IMR-90 (cell line): ENCODE data around the gene PRPS2. TPM values are rescaled to one million over a fixed set of nuclear protein-coding genes. Genes with fewer than 3 reads are reported as not detected.

Experiments
- ATAC-seq: fragments of 200-7000 bp; cut with Tn5 transposase; 2 replicates; pipeline ENCODE4 v1.9.1; 2020; ENCODE audit warnings: low read depth, mild to moderate bottlenecking, moderate library complexity
- BruUV-seq: library from RNA; stranded (reverse); fragments of 400-500 nt; replicated peaks from 2 replicates; lab custom pipeline; 2021; lab: Mats Ljungman, UMichigan
- CTCF ChIA-PET: fragments of 300-600 bp; formaldehyde crosslinking; extraction: SDS; loops from one replicate; lab custom pipeline; 2021; ENCODE audit warnings: antibody characterized with exemption; lab: Yijun Ruan, JAX
- POLR2A ChIA-PET: fragments of 300-600 bp; sonication (Branson Sonifier 250); formaldehyde crosslinking; loops from one replicate; lab custom pipeline; 2022; ENCODE audit warnings: antibody characterized with exemption; ENCODE audit not compliant: unreplicated experiment; lab: Charles Lee
- DNase-seq: peaks from one replicate; pipeline ENCODE4 v3.0.0; 2013
- H2AFZ ChIP-seq: replicated peaks from 2 replicates; pipeline ENCODE3; 2013; ENCODE audit warnings: low read length, mild to moderate bottlenecking; ENCODE audit not compliant: poor library complexity
- H2AK5ac ChIP-seq: 2 replicates; pipeline ENCODE4 v1.6.1; 2013; ENCODE audit warnings: low read depth, low read length, inconsistent platforms
- H2AK9ac ChIP-seq: replicated peaks from 2 replicates; pipeline ENCODE3; 2013; ENCODE audit warnings: mild to moderate bottlenecking, low read depth, low read length, moderate library complexity; ENCODE audit not compliant: poor library complexity
- H2BK120ac ChIP-seq: 2 replicates; pipeline ENCODE4 v1.6.1; 2013; ENCODE audit warnings: low read depth, low read length, inconsistent platforms
- H2BK15ac ChIP-seq: 3 replicates; pipeline ENCODE4 v1.6.1; 2013; ENCODE audit warnings: low read depth, low read length, inconsistent platforms
- H2BK20ac ChIP-seq: 2 replicates; pipeline ENCODE4 v1.6.1; 2013; ENCODE audit warnings: low read depth, mild to moderate bottlenecking, inconsistent platforms, low read length, moderate library complexity
- H2BK5ac ChIP-seq: 2 replicates; pipeline ENCODE4 v1.6.1; 2013; ENCODE audit warnings: mild to moderate bottlenecking, low read depth, low read length, inconsistent platforms; ENCODE audit not compliant: poor library complexity, severe bottlenecking
- H3K14ac ChIP-seq: replicated peaks from 2 replicates; pipeline ENCODE4 v1.6.1; 2013; ENCODE audit warnings: low read depth, low read length, inconsistent platforms
- H3K18ac ChIP-seq: 2 replicates; pipeline ENCODE4 v1.6.1; 2013; ENCODE audit warnings: low read depth, low read length, control low read depth
- H3K23ac ChIP-seq: 2 replicates; pipeline ENCODE4 v1.6.1; 2013; ENCODE audit warnings: low read depth, low read length, inconsistent platforms
- H3K27ac ChIP-seq: 2 replicates; pipeline ENCODE4 v1.5.1; 2013; ENCODE audit warnings: mild to moderate bottlenecking, control low read depth, low read length; ENCODE audit not compliant: insufficient read depth
- H3K27me3 ChIP-seq: 2 replicates; pipeline ENCODE4 v1.6.1; 2013; ENCODE audit warnings: low read length; ENCODE audit not compliant: control insufficient read depth, insufficient read depth
- H3K36me3 ChIP-seq: 2 replicates; pipeline ENCODE4 v1.6.1; 2013; ENCODE audit warnings: low read length, mixed read lengths; ENCODE audit not compliant: control insufficient read depth, insufficient read depth
- H3K4ac ChIP-seq: 2 replicates; pipeline ENCODE4 v1.6.1; 2013; ENCODE audit warnings: low read depth, low read length, inconsistent platforms
- H3K4me1 ChIP-seq: 2 replicates; pipeline ENCODE4 v1.6.1; 2013; ENCODE audit warnings: low read length, mixed read lengths; ENCODE audit not compliant: control insufficient read depth, insufficient read depth
- H3K4me2 ChIP-seq: 2 replicates; pipeline ENCODE4 v1.6.1; 2013; ENCODE audit warnings: low read depth, mild to moderate bottlenecking, control low read depth, low read length, moderate library complexity
- H3K4me3 ChIP-seq: 2 replicates; pipeline ENCODE4 v1.5.1; 2013; ENCODE audit warnings: low read depth, mild to moderate bottlenecking, control low read depth, low read length, moderate library complexity; ENCODE audit not compliant: insufficient read depth
- H3K56ac ChIP-seq: 2 replicates; pipeline ENCODE4 v1.6.1; 2013; ENCODE audit warnings: low read length, inconsistent platforms; ENCODE audit not compliant: insufficient read depth; ENCODE audit errors: extremely low read depth
- H3K79me1 ChIP-seq, 2 experiments: 2 replicates each; pipeline ENCODE4 v1.6.1; 2013; ENCODE audit warnings: low read length in 2 of 2, inconsistent platforms in 1 of 2, low read depth in 1 of 2
- H3K9ac ChIP-seq: 2 replicates; pipeline ENCODE4 v1.6.1; 2013; ENCODE audit warnings: low read depth, low read length, control low read depth
- H3K9me1 ChIP-seq: 2 replicates; pipeline ENCODE4 v1.6.1; 2013; ENCODE audit warnings: low read length, inconsistent platforms; ENCODE audit not compliant: insufficient read depth
- H3K9me3 ChIP-seq: 2 replicates; pipeline ENCODE4 v1.6.1; 2013; ENCODE audit warnings: low read length; ENCODE audit not compliant: control insufficient read depth, insufficient read depth
- H4K20me1 ChIP-seq: 2 replicates; pipeline ENCODE4 v1.6.1; 2013; ENCODE audit warnings: low read length, inconsistent platforms; ENCODE audit not compliant: insufficient read depth
- H4K5ac ChIP-seq: 2 replicates; pipeline ENCODE4 v1.6.1; 2013; ENCODE audit warnings: mild to moderate bottlenecking, low read depth, low read length, control low read depth
- H4K8ac ChIP-seq, 2 experiments: 2 replicates each; pipeline ENCODE4 v1.6.1; 2013; ENCODE audit warnings: low read depth in 2 of 2, low read length in 2 of 2, control low read depth in 1 of 2, inconsistent platforms in 1 of 2
- H4K91ac ChIP-seq: 2 replicates; pipeline ENCODE4 v1.6.1; 2013; ENCODE audit warnings: low read depth, low read length, inconsistent platforms; ENCODE audit not compliant: insufficient read depth
- CHD1 ChIP-seq: IDR thresholded peaks from 2 replicates; pipeline ENCODE4 v1.6.1; 2012; ENCODE audit warnings: low read depth, low read length, improper control_type of control experiment
- FOS ChIP-seq: fragments of 150-350 bp; IDR thresholded peaks from 2 replicates; pipeline ENCODE4 v1.6.1; 2016; ENCODE audit warnings: low read depth, low read length
- MAFK ChIP-seq: IDR thresholded peaks from 2 replicates; pipeline ENCODE4 v1.6.1; 2012; ENCODE audit warnings: low read depth, low read length, improper control_type of control experiment
- MAZ ChIP-seq: IDR thresholded peaks from 2 replicates; pipeline ENCODE4 v1.6.1; 2012; ENCODE audit warnings: low read depth, mild to moderate bottlenecking, low read length, improper control_type of control experiment, moderate library complexity, borderline replicate concordance
- MXI1 ChIP-seq: IDR thresholded peaks from 2 replicates; pipeline ENCODE4 v1.6.1; 2012; ENCODE audit warnings: low read depth, mild to moderate bottlenecking, low read length, moderate library complexity, borderline replicate concordance
- POLR2A ChIP-seq: IDR thresholded peaks from 2 replicates; pipeline ENCODE4 v1.6.1; 2012; ENCODE audit warnings: mild to moderate bottlenecking, low read depth, low read length
- RAD21 ChIP-seq: IDR thresholded peaks from 2 replicates; pipeline ENCODE4 v1.6.1; 2012; ENCODE audit warnings: low read length, improper control_type of control experiment
- RCOR1 ChIP-seq: IDR thresholded peaks from 2 replicates; pipeline ENCODE4 v1.6.1; 2012; ENCODE audit warnings: mild to moderate bottlenecking, low read length, improper control_type of control experiment; ENCODE audit not compliant: insufficient replicate concordance
- RFX5 ChIP-seq: IDR thresholded peaks from 2 replicates; pipeline ENCODE4 v1.8.0; 2012; ENCODE audit warnings: low read depth, mild to moderate bottlenecking, low read length, moderate library complexity
- SMC3 ChIP-seq: fragments of 150-350 bp; IDR thresholded peaks from 2 replicates; pipeline ENCODE4 v1.6.1; 2016; ENCODE audit warnings: low read depth, mild to moderate bottlenecking, antibody characterized with exemption, low read length, moderate library complexity
- WGBS, 2 experiments: methylation state at CpG; one replicate each; pipeline versions ENCODE4 v1.1.5 to v1.1.7; 2013; ENCODE audit warnings: missing lambda C conversion rate in 2 of 2; ENCODE audit not compliant: insufficient read length in 1 of 2; ENCODE audit errors: extremely low coverage in 2 of 2; 5-methylcytosine and 5-hydroxymethylcytosine counted together
- dilution Hi-C: fragments of 300-500 bp; cut with HindIII; formaldehyde crosslinking; loops from one replicate; pipeline ENCODE4 v1.14.3; 2018; ENCODE audit warnings: low sequenced_read_pairs; ENCODE audit not compliant: unreplicated experiment
- in situ Hi-C: fragments of 300-500 bp; cut with MboI; formaldehyde crosslinking; loops from 3 replicates; pipeline ENCODE4 v1.14.3; 2019; ENCODE audit warnings: low sequenced_read_pairs, inconsistent platforms, mixed read lengths
- intact Hi-C: fragments of 100-400 bp; cut with micrococcal nuclease; formaldehyde crosslinking; loops from 2 replicates; pipeline ENCODE4 v1.10.0; 2022
- polyA plus RNA-seq, 3 experiments: library from polyadenylated mRNA; depleted of rRNA; stranded (reverse); fragments of >200 nt; gene quantifications; 2 replicates each; pipeline ENCODE4 v1.2.3, GENCODE V29; 2012; ENCODE audit warnings: low replicate concordance in 1 of 3
- total RNA-seq: library from RNA; depleted of rRNA; stranded (reverse); fragments of >200 nt; gene quantifications from 2 replicates; pipeline ENCODE4 v1.2.3, GENCODE V29; 2012
- TF ChIP-seq, protein P1 (sequence below): fragments of 150-350 bp; IDR thresholded peaks from 2 replicates; pipeline ENCODE4 v1.6.1; 2017; ENCODE audit warnings: mild to moderate bottlenecking, antibody characterized with exemption, low read length, low read depth
- TF ChIP-seq, protein P2 (sequence below): conservative IDR thresholded peaks from 2 replicates; pipeline ENCODE4 v1.5.1; 2012; ENCODE audit warnings: mild to moderate bottlenecking, low read depth, low read length, improper control_type of control experiment
- TF ChIP-seq, protein P3 (sequence below): fragments of 150-350 bp; IDR thresholded peaks from 2 replicates; pipeline ENCODE4 v1.6.1; 2016; ENCODE audit warnings: low read depth, mild to moderate bottlenecking, low read length, moderate library complexity, borderline replicate concordance

PRPS2 gene
- total and polyA plus RNA-seq, 2 of the 4 experiments (the other 2 are of a cell fraction), result 20.4 to 48.0 TPM

DNA sequence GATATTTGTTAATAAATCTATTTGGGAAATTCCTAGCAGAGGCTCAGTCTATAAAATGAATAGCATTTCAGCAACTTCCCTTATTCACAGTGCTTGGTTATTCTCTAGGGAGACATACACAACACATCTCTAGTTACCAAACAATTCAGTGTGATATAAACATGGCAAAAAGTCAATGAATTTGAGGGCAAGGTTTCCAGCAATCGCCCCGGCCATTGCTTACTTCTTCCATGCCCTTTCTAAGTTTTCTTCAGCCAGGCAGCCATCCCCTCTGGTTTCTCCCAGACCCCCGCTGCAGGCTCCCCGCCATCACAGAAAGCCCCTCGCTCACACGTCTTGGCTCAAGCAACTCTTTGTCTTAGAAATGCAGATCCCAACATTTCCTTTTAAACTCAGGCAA is 80.0 kb downstream of the PRPS2 start:
- no peak for DNase-seq
- POLR2A ChIA-PET, result no interaction called here
- no CpG with 5 or more reads among the region's 6 CpGs for WGBS, 2 experiments

More for the DNA sequence above, 80.0 kb downstream of the PRPS2 start:
- H4K8ac ChIP-seq, result no peak overlapping the region
- no peak overlapping the region; the same call in 1 of the 2 replicates for H3K4me2 ChIP-seq
- no peak overlapping the region for H2AK5ac ChIP-seq
- no peak overlapping the region for H2AFZ ChIP-seq
- BruUV-seq, result no TSS peak
- H3K56ac ChIP-seq, result no peak overlapping the region
- no peak overlapping the region for H3K4me3 ChIP-seq
- H3K4ac ChIP-seq, result no peak overlapping the region
- no peak overlapping the region for H3K18ac ChIP-seq
- H3K27me3 ChIP-seq, result no peaks in the 10 kb centered on the region
- H3K9me3 ChIP-seq, result no peaks in the 10 kb centered on the region
- no peaks in the 10 kb centered on the region for H3K36me3 ChIP-seq
- no peaks in the 10 kb centered on the region for H4K20me1 ChIP-seq
- H2BK20ac ChIP-seq, result no peak overlapping the region
- H4K5ac ChIP-seq, result no peak overlapping the region
- dilution Hi-C loops, result no loop called here
- no peak overlapping the region for H3K23ac ChIP-seq
- H3K4me1 ChIP-seq, result no peaks in the 10 kb centered on the region
- in situ Hi-C loops, result no loop called here
- H2BK15ac ChIP-seq, result no peak overlapping the region
- intact Hi-C loops, result no loop called here
- no peak; the same call in 1 of the 2 replicates for ATAC-seq
- H3K27ac ChIP-seq, result no peak overlapping the region
- no peak overlapping the region for H3K14ac ChIP-seq
- no peak overlapping the region for H2AK9ac ChIP-seq
- H3K9me1 ChIP-seq, result no peaks in the 10 kb centered on the region
- TF ChIP-seq, protein P1, sequence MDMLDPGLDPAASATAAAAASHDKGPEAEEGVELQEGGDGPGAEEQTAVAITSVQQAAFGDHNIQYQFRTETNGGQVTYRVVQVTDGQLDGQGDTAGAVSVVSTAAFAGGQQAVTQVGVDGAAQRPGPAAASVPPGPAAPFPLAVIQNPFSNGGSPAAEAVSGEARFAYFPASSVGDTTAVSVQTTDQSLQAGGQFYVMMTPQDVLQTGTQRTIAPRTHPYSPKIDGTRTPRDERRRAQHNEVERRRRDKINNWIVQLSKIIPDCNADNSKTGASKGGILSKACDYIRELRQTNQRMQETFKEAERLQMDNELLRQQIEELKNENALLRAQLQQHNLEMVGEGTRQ, result no peak
- no peak for TF ChIP-seq CHD1
- TF ChIP-seq, protein P2, sequence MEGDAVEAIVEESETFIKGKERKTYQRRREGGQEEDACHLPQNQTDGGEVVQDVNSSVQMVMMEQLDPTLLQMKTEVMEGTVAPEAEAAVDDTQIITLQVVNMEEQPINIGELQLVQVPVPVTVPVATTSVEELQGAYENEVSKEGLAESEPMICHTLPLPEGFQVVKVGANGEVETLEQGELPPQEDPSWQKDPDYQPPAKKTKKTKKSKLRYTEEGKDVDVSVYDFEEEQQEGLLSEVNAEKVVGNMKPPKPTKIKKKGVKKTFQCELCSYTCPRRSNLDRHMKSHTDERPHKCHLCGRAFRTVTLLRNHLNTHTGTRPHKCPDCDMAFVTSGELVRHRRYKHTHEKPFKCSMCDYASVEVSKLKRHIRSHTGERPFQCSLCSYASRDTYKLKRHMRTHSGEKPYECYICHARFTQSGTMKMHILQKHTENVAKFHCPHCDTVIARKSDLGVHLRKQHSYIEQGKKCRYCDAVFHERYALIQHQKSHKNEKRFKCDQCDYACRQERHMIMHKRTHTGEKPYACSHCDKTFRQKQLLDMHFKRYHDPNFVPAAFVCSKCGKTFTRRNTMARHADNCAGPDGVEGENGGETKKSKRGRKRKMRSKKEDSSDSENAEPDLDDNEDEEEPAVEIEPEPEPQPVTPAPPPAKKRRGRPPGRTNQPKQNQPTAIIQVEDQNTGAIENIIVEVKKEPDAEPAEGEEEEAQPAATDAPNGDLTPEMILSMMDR, result no peak
- no peak for TF ChIP-seq MAZ
- no peak for TF ChIP-seq MAFK
- TF ChIP-seq MXI1, result no peak
- no peak for TF ChIP-seq RAD21
- TF ChIP-seq, protein P3, sequence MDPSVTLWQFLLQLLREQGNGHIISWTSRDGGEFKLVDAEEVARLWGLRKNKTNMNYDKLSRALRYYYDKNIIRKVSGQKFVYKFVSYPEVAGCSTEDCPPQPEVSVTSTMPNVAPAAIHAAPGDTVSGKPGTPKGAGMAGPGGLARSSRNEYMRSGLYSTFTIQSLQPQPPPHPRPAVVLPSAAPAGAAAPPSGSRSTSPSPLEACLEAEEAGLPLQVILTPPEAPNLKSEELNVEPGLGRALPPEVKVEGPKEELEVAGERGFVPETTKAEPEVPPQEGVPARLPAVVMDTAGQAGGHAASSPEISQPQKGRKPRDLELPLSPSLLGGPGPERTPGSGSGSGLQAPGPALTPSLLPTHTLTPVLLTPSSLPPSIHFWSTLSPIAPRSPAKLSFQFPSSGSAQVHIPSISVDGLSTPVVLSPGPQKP, result no peak
- no peak for TF ChIP-seq SMC3
- TF ChIP-seq RCOR1, result no peak
- no peak for TF ChIP-seq FOS
- no peak for TF ChIP-seq RFX5
- no peak for TF ChIP-seq POLR2A
- no peaks in the 10 kb centered on the region for H3K79me1 ChIP-seq
- no peak overlapping the region for H2BK5ac ChIP-seq
- H3K9ac ChIP-seq, result no peak overlapping the region
- no peak overlapping the region for H2BK120ac ChIP-seq
- H4K91ac ChIP-seq, result no peak overlapping the region
- CTCF ChIA-PET, result no interaction called here
